Choroid plexus epithelial cell (primary cell): Measurements from ENCODE around the gene WDR44.

Experiments
- DNase-seq: peaks from one replicate; pipeline ENCODE4 v3.0.0-alpha.2; 2010; ENCODE audit warnings: low read depth
- H3K4me3 ChIP-seq: 2 replicates; pipeline ENCODE4 v1.5.1; 2011; ENCODE audit warnings: low read depth, mild to moderate bottlenecking, control low read depth, low read length, moderate library complexity
- TF ChIP-seq, protein P1 (sequence below): conservative IDR thresholded peaks from 2 replicates; pipeline ENCODE4 v1.5.1; 2011; ENCODE audit warnings: low read depth, mild to moderate bottlenecking, control low read depth, inconsistent platforms, low read length, moderate library complexity

WDR44 gene

DNA sequence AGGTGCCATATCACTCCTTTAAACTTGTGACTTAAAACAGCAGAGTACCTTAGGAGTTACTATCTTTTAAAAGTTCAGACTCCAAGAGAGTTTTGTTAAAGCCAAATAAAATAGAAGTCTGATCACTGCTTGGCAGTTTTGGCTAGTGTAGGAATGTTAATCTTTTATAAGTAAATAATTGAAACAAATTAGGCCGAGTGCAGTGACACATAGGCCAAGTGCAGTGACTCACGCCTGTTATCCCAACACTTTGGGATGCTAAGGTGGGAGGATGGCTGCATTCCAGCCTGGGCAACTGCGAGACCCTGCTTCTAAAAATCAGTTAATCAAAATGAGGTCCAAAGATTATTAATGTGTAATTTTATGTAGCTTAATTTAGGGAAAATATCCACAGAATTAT is 37.2 kb downstream of the WDR44 start:
- DNase-seq, result no peak
- H3K4me3 ChIP-seq, result no peak overlapping the region
- TF ChIP-seq, protein P1, sequence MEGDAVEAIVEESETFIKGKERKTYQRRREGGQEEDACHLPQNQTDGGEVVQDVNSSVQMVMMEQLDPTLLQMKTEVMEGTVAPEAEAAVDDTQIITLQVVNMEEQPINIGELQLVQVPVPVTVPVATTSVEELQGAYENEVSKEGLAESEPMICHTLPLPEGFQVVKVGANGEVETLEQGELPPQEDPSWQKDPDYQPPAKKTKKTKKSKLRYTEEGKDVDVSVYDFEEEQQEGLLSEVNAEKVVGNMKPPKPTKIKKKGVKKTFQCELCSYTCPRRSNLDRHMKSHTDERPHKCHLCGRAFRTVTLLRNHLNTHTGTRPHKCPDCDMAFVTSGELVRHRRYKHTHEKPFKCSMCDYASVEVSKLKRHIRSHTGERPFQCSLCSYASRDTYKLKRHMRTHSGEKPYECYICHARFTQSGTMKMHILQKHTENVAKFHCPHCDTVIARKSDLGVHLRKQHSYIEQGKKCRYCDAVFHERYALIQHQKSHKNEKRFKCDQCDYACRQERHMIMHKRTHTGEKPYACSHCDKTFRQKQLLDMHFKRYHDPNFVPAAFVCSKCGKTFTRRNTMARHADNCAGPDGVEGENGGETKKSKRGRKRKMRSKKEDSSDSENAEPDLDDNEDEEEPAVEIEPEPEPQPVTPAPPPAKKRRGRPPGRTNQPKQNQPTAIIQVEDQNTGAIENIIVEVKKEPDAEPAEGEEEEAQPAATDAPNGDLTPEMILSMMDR, result no peak

DNA sequence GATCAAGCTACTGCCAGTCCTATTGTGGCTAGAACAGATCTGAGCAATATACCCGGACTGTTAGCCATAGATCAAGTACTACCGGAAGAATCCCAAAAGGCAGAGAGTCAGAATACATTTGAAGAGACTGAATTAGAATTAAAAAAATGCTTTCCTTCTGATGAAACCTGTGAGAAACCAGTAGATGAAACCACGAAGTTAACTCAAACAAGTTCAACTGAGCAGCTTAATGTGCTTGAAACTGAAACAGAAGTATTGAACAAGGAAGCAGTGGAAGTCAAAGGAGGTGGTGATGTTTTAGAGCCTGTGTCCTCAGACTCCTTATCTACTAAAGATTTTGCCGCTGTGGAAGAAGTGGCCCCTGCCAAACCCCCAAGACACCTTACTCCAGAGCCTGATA is 46.8 kb downstream of the WDR44 start:
- TF ChIP-seq, protein P1, result no peak
- DNase-seq, result peak; percentile 33
- H3K4me3 ChIP-seq, result no peak overlapping the region

DNA sequence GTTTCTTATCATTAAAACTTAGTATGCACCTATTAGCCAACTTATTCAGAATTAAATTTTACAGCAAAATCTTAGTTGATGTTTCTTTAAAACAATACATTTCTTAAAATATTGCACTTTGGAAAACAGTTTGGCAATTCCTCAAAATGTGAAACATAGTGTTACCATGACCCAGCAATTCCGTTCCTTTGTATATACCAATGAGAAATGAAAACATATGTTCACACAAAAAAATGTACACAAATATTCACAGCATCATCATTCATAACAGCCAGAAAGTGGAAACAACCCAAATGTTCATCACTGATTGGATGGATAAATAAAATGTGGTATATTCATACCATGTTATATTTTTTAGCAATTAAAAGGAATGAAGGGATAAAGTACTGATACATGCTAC is 50.2 kb downstream of the WDR44 start:
- no peak overlapping the region for H3K4me3 ChIP-seq
- TF ChIP-seq, protein P1, result no peak
- DNase-seq, result no peak

DNA sequence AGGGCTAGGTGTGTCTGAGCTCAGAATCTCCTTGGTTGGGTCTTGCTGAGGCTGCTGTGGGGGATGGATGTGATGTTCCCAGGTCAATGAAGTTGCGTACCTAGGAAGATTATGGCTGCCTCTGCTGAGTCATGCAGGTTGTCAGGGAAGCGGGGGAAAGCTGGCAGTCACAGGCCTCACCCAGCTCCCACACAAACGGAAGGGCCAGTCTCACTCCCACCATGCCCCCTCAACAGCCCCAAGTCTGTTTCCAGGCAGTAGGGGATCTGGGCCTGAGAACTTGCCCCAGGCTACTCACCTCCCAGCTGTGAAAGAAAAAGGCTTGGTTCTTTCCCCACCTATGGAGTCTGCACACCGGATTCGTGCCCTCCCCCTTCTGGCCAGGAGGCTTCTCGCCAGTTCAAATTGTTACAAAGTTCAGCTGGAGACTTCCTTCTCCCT is 72.9 kb downstream of the WDR44 start:
- TF ChIP-seq, protein P1, result peak; percentile 17
- no peak overlapping the region for H3K4me3 ChIP-seq
- peak; percentile 41 for DNase-seq

DNA sequence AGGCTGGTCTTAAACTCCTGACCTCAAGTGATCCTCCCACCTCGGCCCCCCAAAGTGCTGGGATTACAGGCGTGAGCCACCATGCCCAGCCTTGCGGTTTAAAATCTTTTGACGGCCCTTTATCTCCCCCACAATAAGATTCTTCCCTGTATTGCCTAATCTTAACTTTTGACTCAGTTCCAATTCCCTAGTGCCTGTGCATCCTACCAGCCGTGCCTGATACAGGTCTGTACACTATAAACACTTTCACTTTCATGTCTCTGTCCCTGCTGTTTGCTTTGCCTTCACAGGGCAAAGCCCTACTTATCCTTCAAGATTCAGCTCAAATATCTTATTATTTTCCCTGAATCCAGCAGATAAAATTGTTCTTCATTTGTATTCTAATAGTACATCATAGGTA is 74.6 kb downstream of the WDR44 start:
- TF ChIP-seq, protein P1, result no peak
- DNase-seq, result peak; percentile 89
- no peak overlapping the region for H3K4me3 ChIP-seq

DNA sequence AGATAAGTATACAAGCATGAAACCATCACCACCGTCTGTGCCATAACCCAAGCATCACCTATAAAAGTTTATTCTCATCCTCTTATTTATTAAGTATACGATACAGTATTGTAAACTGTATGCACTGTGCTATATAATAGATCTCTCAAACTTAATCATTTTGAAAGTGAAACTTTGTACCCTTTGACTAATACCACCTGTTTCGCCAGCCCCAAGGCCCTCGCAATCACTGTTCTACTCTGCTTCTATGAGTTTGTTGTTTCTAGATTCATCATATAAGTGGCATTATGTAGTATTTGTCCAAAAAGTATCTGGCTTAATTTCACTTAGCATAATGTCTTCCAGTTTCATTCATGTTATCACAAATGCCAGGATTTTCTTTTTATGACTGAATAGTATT is 77.7 kb downstream of the WDR44 start:
- DNase-seq, result no peak

DNA sequence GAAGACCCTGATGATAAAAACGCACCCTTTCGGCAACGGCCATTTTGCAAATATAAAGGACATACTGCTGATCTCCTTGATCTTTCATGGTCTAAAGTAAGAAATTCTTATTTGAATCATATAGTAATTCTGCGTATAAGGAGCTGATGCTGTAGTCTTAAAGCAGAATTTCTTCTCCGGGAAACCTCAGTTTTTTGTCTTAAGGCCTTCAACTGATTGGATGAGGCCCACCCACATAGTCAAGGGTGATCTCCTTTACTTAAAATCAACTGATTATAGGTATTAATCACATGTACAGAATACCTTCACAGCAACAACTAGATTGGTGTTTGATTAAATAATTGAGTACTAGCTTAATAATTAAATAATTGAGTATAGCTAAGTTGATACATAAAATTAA is 86.9 kb downstream of the WDR44 start:
- DNase-seq, result no peak
- no peak overlapping the region for H3K4me3 ChIP-seq
- TF ChIP-seq, protein P1, result no peak

More for the DNA sequence above, 77.7 kb downstream of the WDR44 start:
- TF ChIP-seq, protein P1, result no peak
- H3K4me3 ChIP-seq, result no peak overlapping the region
